Right atrium auricular region (tissue), 2 donors: ENCODE measurements around the gene SCN9A. TPM values are rescaled to one million over a fixed set of nuclear protein-coding genes. Genes with fewer than 3 reads are reported as not detected.

ENCODE experiments used
- DNase-seq: peaks from one replicate; pipeline ENCODE4 v3.0.0-alpha.2; 2019; ENCODE audit warnings: low spot score
- H3K27ac ChIP-seq, 2 donors: fragments of 200-600 bp; sonication (generic); 1 replicate in 1 of 2; 2 replicates in 1 of 2; pipeline ENCODE4 v1.5.1; 2016 to 2019
- H3K27me3 ChIP-seq, 2 donors: fragments of 200-600 bp; sonication (generic); one replicate each; pipeline versions ENCODE4 v1.5.1 to v1.6.0; 2017 to 2019
- H3K36me3 ChIP-seq: fragments of 200-600 bp; sonication (generic); one replicate; pipeline ENCODE4 v1.5.1; 2016
- H3K4me1 ChIP-seq, 2 donors: fragments of 200-600 bp; sonication (generic); one replicate each; pipeline versions ENCODE4 v1.5.1 to v1.6.0; 2017 to 2019
- H3K4me3 ChIP-seq, 2 donors: fragments of 200-600 bp; sonication (generic); 1 replicate in 1 of 2; 2 replicates in 1 of 2; pipeline ENCODE4 v1.5.1; 2017 to 2019; ENCODE audit warnings: mild to moderate bottlenecking in 1 of 2, moderate library complexity in 1 of 2
- H3K9me3 ChIP-seq, 2 donors: fragments of 200-600 bp; sonication (generic); one replicate each; pipeline ENCODE4 v1.5.1; 2019
- total RNA-seq, 2 donors: library from RNA; depleted of rRNA; stranded (reverse); fragments of >200 nt; gene quantifications; one replicate each; pipeline ENCODE4 v1.1.0, GENCODE V29; 2016
- TF ChIP-seq, protein P1 (sequence below), 2 donors: fragments of 200-600 bp; sonication (generic); IDR thresholded peaks; one replicate each; pipeline ENCODE4 v1.5.1; 2019; ENCODE audit warnings: antibody characterized with exemption in 2 of 2

SCN9A gene
- total RNA-seq: 1 to 10 TPM in 1 of 2 donors, under 1 TPM in 1; 0.51 to 1.1 TPM

DNA sequence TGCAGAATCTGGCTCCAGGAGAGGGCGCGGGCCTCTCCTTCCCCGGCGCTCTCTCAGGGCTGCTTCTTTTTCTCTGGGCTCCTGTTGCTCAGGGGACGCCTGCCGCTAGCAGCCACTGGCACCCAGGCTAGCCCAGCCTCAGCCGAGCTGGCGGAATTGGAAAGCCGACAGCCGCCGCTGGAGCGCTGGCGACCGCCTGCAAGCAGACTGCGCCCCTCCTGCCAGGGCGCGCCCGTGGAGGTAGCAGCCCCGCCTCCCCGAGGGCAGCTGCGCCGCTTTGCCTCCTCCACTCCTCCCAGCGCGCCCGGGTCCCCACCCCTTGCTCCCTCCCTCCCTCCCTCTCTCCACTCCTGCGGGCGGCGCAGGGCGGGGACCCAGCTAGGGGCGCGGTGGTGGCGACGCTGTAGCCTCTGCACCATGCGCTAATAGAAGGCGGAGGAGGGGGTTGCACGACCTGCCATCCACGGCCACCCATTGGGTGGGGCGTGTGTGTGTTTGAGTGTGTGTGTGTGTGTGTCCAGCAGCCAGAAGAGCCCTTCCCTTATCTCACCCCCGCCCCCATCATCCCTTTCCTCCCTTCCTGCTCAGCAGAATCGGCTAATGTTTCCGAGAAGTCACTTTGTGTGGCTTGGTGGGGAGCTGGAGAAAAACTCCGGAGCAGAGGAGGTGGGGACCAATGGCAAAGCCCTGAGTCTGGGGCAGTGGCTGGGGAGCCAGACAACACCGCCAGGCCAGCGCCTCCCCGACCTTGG, at the start of gene SCN9A:
SCN9A (minus strand) TSS at position 209 of the 752 bp plus-strand sequence. CDS start 64,188 bp downstream, outside the sequence.
- Histone ChIP-seq H3K9me3 (no peaks in the 10 kb centered on the region), H3K36me3 (no peaks in the 10 kb centered on the region), H3K4me3 (peak within 1 kb of the TSS; percentile 50 to 62), H3K4me1 (peaks cover 0 to 17% of the 10 kb centered on the region in 2 donors), H3K27me3 (no peaks in the 10 kb centered on the region), H3K27ac (peak within 1 kb of the TSS; percentile 10 to 53)
- TF ChIP-seq, protein P1, sequence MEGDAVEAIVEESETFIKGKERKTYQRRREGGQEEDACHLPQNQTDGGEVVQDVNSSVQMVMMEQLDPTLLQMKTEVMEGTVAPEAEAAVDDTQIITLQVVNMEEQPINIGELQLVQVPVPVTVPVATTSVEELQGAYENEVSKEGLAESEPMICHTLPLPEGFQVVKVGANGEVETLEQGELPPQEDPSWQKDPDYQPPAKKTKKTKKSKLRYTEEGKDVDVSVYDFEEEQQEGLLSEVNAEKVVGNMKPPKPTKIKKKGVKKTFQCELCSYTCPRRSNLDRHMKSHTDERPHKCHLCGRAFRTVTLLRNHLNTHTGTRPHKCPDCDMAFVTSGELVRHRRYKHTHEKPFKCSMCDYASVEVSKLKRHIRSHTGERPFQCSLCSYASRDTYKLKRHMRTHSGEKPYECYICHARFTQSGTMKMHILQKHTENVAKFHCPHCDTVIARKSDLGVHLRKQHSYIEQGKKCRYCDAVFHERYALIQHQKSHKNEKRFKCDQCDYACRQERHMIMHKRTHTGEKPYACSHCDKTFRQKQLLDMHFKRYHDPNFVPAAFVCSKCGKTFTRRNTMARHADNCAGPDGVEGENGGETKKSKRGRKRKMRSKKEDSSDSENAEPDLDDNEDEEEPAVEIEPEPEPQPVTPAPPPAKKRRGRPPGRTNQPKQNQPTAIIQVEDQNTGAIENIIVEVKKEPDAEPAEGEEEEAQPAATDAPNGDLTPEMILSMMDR (IDR thresholded peaks at IDR 0.05): no peak
- DNase-seq: peak; percentile 62

DNA sequence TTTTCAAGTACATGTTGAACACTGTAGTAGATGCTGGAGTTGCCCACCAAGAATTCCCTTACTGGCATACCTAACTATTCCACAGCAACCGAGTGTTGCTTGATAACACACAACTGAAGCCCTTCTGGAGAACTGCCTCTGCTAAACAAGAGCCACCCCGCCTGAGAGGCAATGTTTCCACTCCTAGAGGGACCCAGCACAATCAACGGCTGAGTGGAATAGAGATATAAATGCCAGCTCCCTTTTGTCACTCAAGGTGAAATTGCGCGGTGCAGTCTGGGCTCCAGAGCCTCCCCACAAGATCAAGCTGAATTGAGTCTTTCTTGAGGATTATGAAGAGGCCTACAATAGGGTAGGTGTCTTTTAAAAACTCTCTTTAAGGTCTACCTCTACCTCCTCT, 49.1 kb upstream of the SCN9A start:
- no peaks in the 10 kb centered on the region for H3K36me3 ChIP-seq
- no peak overlapping the region for H3K27ac ChIP-seq
- no peak for DNase-seq
- H3K4me3 ChIP-seq: no peak overlapping the region
- no peaks in the 10 kb centered on the region for H3K4me1 ChIP-seq
- H3K9me3 ChIP-seq: no peaks in the 10 kb centered on the region
- TF ChIP-seq, protein P1 (IDR thresholded peaks at IDR 0.05): no peak
- H3K27me3 ChIP-seq: no peaks in the 10 kb centered on the region

DNA sequence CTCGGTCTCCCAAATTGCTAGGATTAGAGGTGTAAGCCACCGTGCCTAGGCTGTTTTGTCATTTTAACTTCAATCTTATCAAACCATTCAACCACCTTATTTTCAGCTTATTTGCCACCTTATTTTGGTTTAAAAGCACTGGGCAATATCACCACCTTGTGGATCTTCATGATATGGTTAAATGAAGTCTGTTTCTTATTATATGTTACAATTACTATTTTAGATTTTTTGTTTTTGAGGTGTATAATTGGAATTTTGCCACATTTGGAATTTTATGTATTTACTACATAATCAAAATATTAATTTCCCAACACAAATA, 43.8 kb upstream of the SCN9A start:
- TF ChIP-seq, protein P1 (IDR thresholded peaks at IDR 0.05): peak in 1 of 2 donors; percentile 13
- H3K9me3 ChIP-seq: no peaks in the 10 kb centered on the region

DNA sequence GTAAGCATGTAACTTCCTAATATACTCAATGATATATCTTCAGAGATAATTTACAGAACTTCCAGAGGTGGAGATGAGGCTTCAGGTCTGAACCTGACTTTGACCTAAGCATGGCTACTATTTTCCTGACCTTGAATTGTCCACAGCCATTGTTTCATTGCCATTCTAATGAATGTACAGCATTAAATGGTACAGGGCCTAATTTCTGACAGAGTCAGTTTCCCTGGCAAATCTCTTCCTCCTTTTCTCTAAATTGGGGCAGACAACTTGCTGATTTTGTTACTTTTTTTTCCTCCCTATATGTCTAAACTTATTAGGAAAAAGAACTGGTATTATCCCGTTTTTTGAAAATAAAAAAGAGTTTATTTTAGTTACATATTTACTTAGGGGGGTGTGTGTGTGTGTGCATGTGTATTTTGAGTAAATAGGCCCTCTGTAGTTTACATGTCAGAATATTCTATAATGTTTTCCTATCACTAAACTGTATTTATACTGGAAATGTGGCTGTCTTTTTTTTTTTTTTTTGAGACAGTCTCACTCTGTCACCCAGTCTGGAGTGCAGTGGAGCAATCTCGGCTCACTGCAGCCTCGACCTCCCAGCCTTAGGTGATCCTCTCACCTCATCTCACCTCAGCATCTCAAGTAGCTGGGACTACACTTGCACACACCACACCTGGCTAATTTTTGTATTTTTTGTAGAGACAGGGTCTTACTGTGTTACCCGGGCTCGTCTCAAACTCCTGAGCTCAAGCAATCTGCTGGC, 43.3 kb upstream of the SCN9A start:
- Histone ChIP-seq H3K4me1 (no peaks in the 10 kb centered on the region), H3K4me3 (no peak overlapping the region), H3K27ac (no peak overlapping the region), H3K27me3 (no peaks in the 10 kb centered on the region), H3K9me3 (no peaks in the 10 kb centered on the region), H3K36me3 (no peaks in the 10 kb centered on the region)
- no peak for DNase-seq
- TF ChIP-seq, protein P1 (IDR thresholded peaks at IDR 0.05): no peak

More for the DNA sequence above, 43.8 kb upstream of the SCN9A start:
- H3K4me3 ChIP-seq: no peak overlapping the region
- H3K4me1 ChIP-seq: no peaks in the 10 kb centered on the region
- DNase-seq: no peak
- H3K27me3 ChIP-seq: no peaks in the 10 kb centered on the region
- no peaks in the 10 kb centered on the region for H3K36me3 ChIP-seq
- H3K27ac ChIP-seq: no peak overlapping the region

DNA sequence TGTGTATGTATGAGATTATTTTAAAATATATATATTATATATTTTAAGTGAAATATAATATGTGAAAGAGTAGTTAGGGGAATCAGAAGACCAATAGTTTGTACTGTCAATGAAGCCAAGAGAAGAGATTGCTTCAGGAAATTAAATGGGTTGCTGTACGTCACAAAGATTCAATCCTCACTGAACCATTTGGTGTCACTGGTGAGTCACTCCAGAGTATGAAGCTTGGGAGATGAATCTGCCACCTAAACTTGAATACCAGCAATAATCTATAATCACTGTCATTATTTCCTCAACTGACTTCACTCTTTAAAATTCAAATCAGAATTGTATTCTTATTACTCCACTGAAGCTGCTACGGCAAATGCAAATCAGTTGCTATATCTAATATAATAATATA, 41.9 kb upstream of the SCN9A start:
- no peak for DNase-seq
- Histone ChIP-seq H3K27ac (no peak overlapping the region), H3K4me3 (no peak overlapping the region), H3K27me3 (no peaks in the 10 kb centered on the region), H3K4me1 (no peaks in the 10 kb centered on the region), H3K36me3 (no peaks in the 10 kb centered on the region), H3K9me3 (no peaks in the 10 kb centered on the region)
- TF ChIP-seq, protein P1 (IDR thresholded peaks at IDR 0.05): peak in 1 of 2 donors; percentile 27
